SK-N-SH (cell line): Measurements from ENCODE around the gene UTP11. TPM values are rescaled to one million over a fixed set of nuclear protein-coding genes. Genes with fewer than 3 reads are reported as not detected.

ENCODE experiments used
- CTCF ChIA-PET: fragments of 300-600, 350-600 bp; formaldehyde crosslinking; extraction: SDS; loops from one replicate; lab custom pipeline; 2021; lab: Yijun Ruan, JAX
- POLR2A ChIA-PET: fragments of 350-600 bp; sonication (Branson Sonifier 250); formaldehyde crosslinking; extraction: SDS; loops from one replicate; lab custom pipeline; 2020; ENCODE audit warnings: antibody characterized with exemption, inconsistent platforms; lab: Yijun Ruan, JAX
- DNase-seq: peaks from one replicate; pipeline ENCODE4 v3.0.0; 2012
- H2AFZ ChIP-seq: fragments of 200-600 bp; sonication (generic); 2 replicates; pipeline ENCODE4 v1.8.1; 2016; ENCODE audit warnings: antibody characterized with exemption, mild to moderate bottlenecking, low read depth
- H3F3A ChIP-seq: fragments of 200-600 bp; sonication (generic); replicated peaks from 2 replicates; pipeline ENCODE3; 2016; ENCODE audit warnings: antibody characterized with exemption, mild to moderate bottlenecking; ENCODE audit not compliant: insufficient read depth
- H3K27ac ChIP-seq, 2 experiments: fragments of 200-500 bp in 1 of 2; fragments of 200-600 bp in 1 of 2; sonication (Bioruptor generic) in 1 of 2; sonication (generic), shearing (Covaris generic) in 1 of 2; 2 replicates each; pipeline versions ENCODE4 v1.5.1 to v1.6.1; 2014 to 2016; ENCODE audit warnings: low read depth in 2 of 2, inconsistent platforms in 1 of 2, low read length in 1 of 2, mild to moderate bottlenecking in 1 of 2, mixed read lengths in 1 of 2
- H3K27me3 ChIP-seq: fragments of 200-600 bp; sonication (generic), shearing (Covaris generic); 2 replicates; pipeline ENCODE4 v1.6.1; 2016; ENCODE audit warnings: mixed run types; ENCODE audit not compliant: insufficient read depth
- H3K36me3 ChIP-seq, 2 experiments: fragments of 200-500 bp in 1 of 2; fragments of 200-600 bp in 1 of 2; sonication (Bioruptor generic) in 1 of 2; sonication (generic) in 1 of 2; replicated peaks in 1 of 2; 2 replicates each; pipeline versions ENCODE3 to v1.5.1; 2014 to 2016; ENCODE audit warnings: low read length in 1 of 2, mild to moderate bottlenecking in 1 of 2; ENCODE audit not compliant: insufficient read depth in 2 of 2, control insufficient read depth in 1 of 2
- H3K4me1 ChIP-seq, 2 experiments: fragments of 200-500 bp in 1 of 2; fragments of 200-600 bp in 1 of 2; sonication (Bioruptor generic) in 1 of 2; sonication (generic), shearing (Covaris generic) in 1 of 2; 2 replicates each; pipeline versions ENCODE4 v1.5.1 to v1.6.1; 2014 to 2016; ENCODE audit warnings: low read depth in 1 of 2, low read length in 1 of 2, mixed run types in 1 of 2; ENCODE audit not compliant: insufficient read depth in 2 of 2, control insufficient read depth in 1 of 2
- H3K4me2 ChIP-seq: fragments of 200-600 bp; sonication (generic), shearing (Covaris generic); 2 replicates; pipeline ENCODE4 v1.6.1; 2017; ENCODE audit warnings: mixed run types
- H3K4me3 ChIP-seq, 2 experiments: fragments of 200-500 bp in 1 of 2; fragments of 200-600 bp in 1 of 2; sonication (Bioruptor generic) in 1 of 2; sonication (generic), shearing (Covaris generic) in 1 of 2; 2 replicates each; pipeline versions ENCODE4 v1.5.1 to v1.8.1; 2014 to 2016; ENCODE audit warnings: low read depth in 2 of 2, inconsistent platforms in 1 of 2, low read length in 1 of 2, mild to moderate bottlenecking in 1 of 2, mixed read lengths in 1 of 2, moderate library complexity in 1 of 2
- H3K79me2 ChIP-seq: fragments of 200-600 bp; sonication (generic); 2 replicates; pipeline ENCODE4 v1.8.1; 2017; ENCODE audit warnings: mild to moderate bottlenecking; ENCODE audit not compliant: insufficient read depth
- H3K9ac ChIP-seq: fragments of 200-600 bp; sonication (generic); 2 replicates; pipeline ENCODE4 v1.6.1; 2017; ENCODE audit warnings: mixed run types
- H3K9me2 ChIP-seq: fragments of 200-600 bp; sonication (generic); 2 replicates; pipeline ENCODE4 v1.6.1; 2017; ENCODE audit warnings: mixed run types
- H3K9me3 ChIP-seq: fragments of 200-600 bp; sonication (generic); 2 replicates; pipeline ENCODE4 v1.6.1; 2017; ENCODE audit warnings: mixed run types, mild to moderate bottlenecking, moderate library complexity
- H4K20me1 ChIP-seq: fragments of 200-600 bp; sonication (generic); 2 replicates; pipeline ENCODE4 v1.6.1; 2017; ENCODE audit warnings: mild to moderate bottlenecking, mixed run types; ENCODE audit not compliant: insufficient read depth
- ELF1 ChIP-seq: IDR thresholded peaks from 2 replicates; pipeline ENCODE4 v1.4.0; 2012
- EZH2phosphoT487 ChIP-seq: fragments of 200-600 bp; sonication (generic); IDR thresholded peaks from 2 replicates; pipeline ENCODE4 v1.6.1; 2017; ENCODE audit warnings: low read depth, mixed run types, mild to moderate bottlenecking, antibody characterized with exemption, moderate library complexity, borderline replicate concordance
- GABPA ChIP-seq: IDR thresholded peaks from 2 replicates; pipeline ENCODE4 v1.4.0; 2012; ENCODE audit warnings: low read depth, mild to moderate bottlenecking
- MXI1 ChIP-seq: IDR thresholded peaks from 2 replicates; pipeline ENCODE4 v1.6.1; 2012; ENCODE audit warnings: mild to moderate bottlenecking, low read depth, low read length, improper control_type of control experiment
- NFIC ChIP-seq: IDR thresholded peaks from 2 replicates; pipeline ENCODE4 v1.4.0; 2012; ENCODE audit warnings: borderline replicate concordance
- RAD21 ChIP-seq: IDR thresholded peaks from 2 replicates; pipeline ENCODE4 v1.6.1; 2012; ENCODE audit warnings: mild to moderate bottlenecking, low read length
- WGBS: methylation state at CpG from one replicate; pipeline ENCODE4 v1.1.6; 2017; ENCODE audit warnings: low lambda C conversion rate; 5-methylcytosine and 5-hydroxymethylcytosine counted together
- polyA plus RNA-seq, 3 experiments: library from polyadenylated mRNA; depleted of rRNA; stranded (reverse); fragments of >200 nt; gene quantifications; 2 replicates each; pipeline ENCODE4 v1.2.3, GENCODE V29; 2012
- TF ChIP-seq, protein P1 (sequence below): fragments of 150-350 bp; IDR thresholded peaks from 2 replicates; pipeline ENCODE4 v1.6.1; 2016; ENCODE audit warnings: mild to moderate bottlenecking, low read depth, low read length
- TF ChIP-seq, protein P2 (sequence below): IDR thresholded peaks from 2 replicates; pipeline ENCODE4 v1.4.0; 2012; ENCODE audit warnings: low read depth
- TF ChIP-seq, protein P3 (sequence below): IDR thresholded peaks from 2 replicates; pipeline ENCODE4; 2012

Gene UTP11
- polyA plus RNA-seq, 1 of the 3 experiments (the other 2 are of a cell fraction), result 26.8 TPM

DNA sequence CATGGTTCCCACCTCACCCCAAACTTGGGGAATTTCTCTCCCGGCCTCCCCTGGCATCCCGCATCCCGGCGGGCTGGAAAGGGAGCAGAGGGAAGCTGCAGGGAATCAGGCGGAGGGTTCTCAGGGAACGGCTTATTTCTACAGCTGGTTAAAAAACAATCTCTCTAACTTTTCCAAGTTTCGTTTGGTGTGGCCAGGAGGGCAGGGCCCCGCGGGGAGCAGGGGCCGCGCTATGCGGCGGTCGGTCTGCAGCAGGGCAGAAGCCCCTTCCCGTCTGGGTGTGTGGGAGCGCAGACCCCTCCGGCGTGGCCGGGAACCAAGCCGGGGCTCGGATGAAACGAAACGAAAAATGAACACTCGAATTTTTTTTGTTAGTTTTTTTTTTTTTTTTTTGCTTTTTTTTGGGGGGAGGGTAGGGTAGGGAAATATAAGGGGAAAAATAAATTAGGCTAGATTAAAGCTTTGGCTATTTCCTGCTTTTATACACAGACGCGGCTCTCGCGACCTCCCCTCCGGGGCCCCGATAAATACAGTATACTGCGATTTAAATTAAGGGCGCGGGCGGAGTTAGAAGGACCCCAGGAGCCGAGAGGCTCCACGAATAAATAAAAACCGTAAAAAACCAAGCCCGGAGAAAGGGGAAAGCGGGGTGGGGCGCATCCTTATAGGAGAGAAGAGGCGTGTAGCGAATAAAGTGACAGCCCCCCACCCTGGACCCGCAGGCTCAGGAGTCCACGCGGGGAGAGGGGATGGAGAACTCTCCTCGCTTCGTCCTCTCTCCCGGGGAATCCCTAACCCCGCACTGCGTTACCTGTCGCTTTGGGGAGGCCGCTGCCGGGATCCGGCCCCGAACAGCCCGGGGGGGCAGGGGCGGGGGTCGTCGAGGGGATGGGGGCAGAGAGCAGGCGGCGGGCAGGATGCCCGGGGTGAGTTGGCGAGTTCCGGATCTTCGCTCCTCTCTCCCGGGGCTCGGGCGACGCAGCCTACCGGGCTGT lies 32.0 kb downstream of the UTP11 start:
- 8% methylated on average over 52 of the region's 70 CpGs for WGBS
- peak; percentile 83 for TF ChIP-seq EZH2phosphoT487
- no peak for TF ChIP-seq MXI1
- Histone ChIP-seq H3K9me3 (no peaks in the 10 kb centered on the region), H3F3A (no peaks in the 10 kb centered on the region), H3K4me1 (no peaks in the 10 kb centered on the region; a peak in 1 of 4 replicates), H3K4me3 (peak overlapping the region in 1 of 2 experiments; percentile 39; a peak in 2 of 4 replicates), H4K20me1 (peaks cover 4% of the 10 kb centered on the region; the same call in 1 of the 2 replicates), H3K9me2 (no peaks in the 10 kb centered on the region), H3K79me2 (no peaks in the 10 kb centered on the region), H3K9ac (no peak overlapping the region), H3K27ac (no peak overlapping the region), H2AFZ (no peak overlapping the region), H3K27me3 (peaks cover 60% of the 10 kb centered on the region), H3K36me3 (no peaks in the 10 kb centered on the region), H3K4me2 (peak overlapping the region; percentile 63)
- CTCF ChIA-PET, result interaction anchor here (1.0 to 5.8 kb wide), 3 partner anchors 16 to 28 kb away, joined by 3 to 20 read pairs (median 3); no protein-coding TSS in a partner anchor
- POLR2A ChIA-PET, result no interaction called here
- no peak for DNase-seq

DNA sequence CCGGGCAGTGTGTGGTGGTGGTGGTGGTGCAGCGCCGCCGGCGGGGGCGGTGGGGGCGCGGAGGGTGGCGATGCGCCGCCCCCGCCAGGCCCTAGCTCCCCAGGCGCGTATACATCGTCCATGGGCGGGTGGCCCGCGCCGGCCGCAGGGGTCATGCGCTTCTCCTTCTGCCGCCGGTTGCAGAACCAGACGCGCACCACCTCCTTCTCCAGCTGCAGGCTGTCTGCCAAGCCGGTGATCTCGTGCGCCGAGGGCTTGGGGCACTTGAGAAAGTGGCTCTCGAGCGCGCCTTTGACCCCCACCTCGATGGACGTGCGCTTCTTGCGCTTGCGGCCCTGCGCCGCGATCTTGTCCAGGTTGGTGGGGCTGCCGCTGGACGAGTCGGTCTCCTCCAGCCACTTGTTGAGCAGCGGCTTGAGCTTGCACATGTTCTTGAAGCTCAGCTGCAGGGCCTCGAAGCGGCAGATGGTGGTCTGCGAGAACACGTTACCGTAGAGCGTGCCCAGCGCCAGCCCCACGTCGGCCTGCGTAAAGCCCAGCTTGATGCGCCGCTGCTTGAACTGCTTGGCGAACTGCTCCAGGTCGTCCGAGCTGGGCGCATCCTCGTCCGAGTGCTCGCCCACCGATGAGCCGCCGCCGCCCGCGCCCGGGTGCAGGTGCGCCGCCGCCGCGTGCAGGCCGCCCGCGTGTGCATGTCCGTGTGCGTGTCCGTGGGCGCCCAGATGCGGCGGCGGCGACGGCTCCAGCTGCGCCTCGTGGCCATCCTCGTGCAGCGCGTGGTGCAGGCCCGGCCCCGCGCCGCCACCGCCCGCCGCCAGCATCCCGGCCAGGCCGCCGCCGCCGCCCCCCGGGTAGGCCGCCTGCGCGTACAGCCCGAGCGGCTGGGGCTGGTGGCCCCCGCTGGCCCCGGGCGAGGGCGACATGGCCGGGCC lies 33.1 kb downstream of the UTP11 start:
- Histone ChIP-seq H3K27me3 (peaks cover 60% of the 10 kb centered on the region), H3K4me1 (no peaks in the 10 kb centered on the region; a peak in 1 of 4 replicates), H3K4me3 (no peak overlapping the region), H3K9me2 (no peaks in the 10 kb centered on the region), H3F3A (no peaks in the 10 kb centered on the region), H2AFZ (no peak overlapping the region), H3K79me2 (no peaks in the 10 kb centered on the region), H3K36me3 (no peaks in the 10 kb centered on the region), H4K20me1 (peaks cover 4% of the 10 kb centered on the region; the same call in 1 of the 2 replicates), H3K9ac (no peak overlapping the region), H3K27ac (no peak overlapping the region), H3K4me2 (no peak overlapping the region), H3K9me3 (no peaks in the 10 kb centered on the region)
- ChIA-PET CTCF (interaction anchor here (0.8 to 5.8 kb wide), 7 partner anchors 12 to 55 kb away, joined by 3 to 20 read pairs (median 3); no protein-coding TSS in a partner anchor), POLR2A (no interaction called here)
- DNase-seq, result peak; percentile 55
- 6% methylated on average over 20 of the region's 115 CpGs for WGBS
- peak; percentile 82; the same call in 1 of the 2 replicates for TF ChIP-seq EZH2phosphoT487
- TF ChIP-seq GABPA, result no peak

DNA sequence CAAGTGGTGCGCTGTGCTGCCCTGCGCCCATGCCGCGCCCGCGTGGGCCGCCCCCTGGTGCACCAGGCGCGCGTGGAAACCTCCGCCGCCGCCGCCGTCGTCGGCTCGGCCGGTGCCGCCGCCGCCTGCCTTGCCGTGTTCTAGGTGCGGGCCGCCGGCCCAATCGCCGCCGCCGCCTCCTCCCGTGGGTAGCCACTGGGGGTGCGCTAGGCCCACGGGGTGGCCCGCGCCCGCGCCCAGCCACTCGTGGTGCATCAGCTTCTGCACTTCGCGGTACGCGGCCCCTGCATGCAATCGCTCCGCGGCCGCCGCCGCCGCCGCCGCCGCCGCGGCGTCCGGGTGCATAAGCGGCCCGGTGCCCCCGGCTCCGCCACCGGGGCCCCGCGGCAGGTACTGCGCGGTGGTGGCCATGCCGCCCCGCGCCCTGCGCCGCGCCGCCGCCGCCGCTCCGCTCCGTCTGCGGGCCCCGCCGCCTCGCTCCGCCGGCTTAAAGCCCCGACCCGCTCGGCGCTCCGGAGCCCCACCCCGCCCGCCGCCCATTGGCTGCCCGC lies 33.9 kb downstream of the UTP11 start, which contains the start of gene POU3F1:
Gene POU3F1 (minus strand): TSS at position 461 of the 551 bp plus-strand sequence. CDS start 50 bp downstream, at position 411.
- H2AFZ ChIP-seq, result 0 out of 2 replicates have a peak within 1 kb of the TSS, but pooled peaks have one; percentile 22
- H4K20me1 ChIP-seq, result peaks cover 4% of the 10 kb centered on the region; the same call in 1 of the 2 replicates
- peak; percentile 50 for DNase-seq
- H3K9ac ChIP-seq, result no peak within 1 kb of the TSS
- peak within 1 kb of the TSS; percentile 79 for H3K4me2 ChIP-seq
- H3F3A ChIP-seq, result no peaks in the 10 kb centered on the region
- peak within 1 kb of the TSS; percentile 44 to 59 for H3K4me3 ChIP-seq
- H3K9me3 ChIP-seq, result no peaks in the 10 kb centered on the region
- H3K36me3 ChIP-seq, result no peaks in the 10 kb centered on the region
- no CpG with 5 or more reads among the region's 92 CpGs for WGBS
- H3K4me1 ChIP-seq, result no peaks in the 10 kb centered on the region; a peak in 1 of 4 replicates
- TF ChIP-seq RAD21 (no peak), ELF1 (no peak), NFIC (no peak)
- TF ChIP-seq, protein P1, sequence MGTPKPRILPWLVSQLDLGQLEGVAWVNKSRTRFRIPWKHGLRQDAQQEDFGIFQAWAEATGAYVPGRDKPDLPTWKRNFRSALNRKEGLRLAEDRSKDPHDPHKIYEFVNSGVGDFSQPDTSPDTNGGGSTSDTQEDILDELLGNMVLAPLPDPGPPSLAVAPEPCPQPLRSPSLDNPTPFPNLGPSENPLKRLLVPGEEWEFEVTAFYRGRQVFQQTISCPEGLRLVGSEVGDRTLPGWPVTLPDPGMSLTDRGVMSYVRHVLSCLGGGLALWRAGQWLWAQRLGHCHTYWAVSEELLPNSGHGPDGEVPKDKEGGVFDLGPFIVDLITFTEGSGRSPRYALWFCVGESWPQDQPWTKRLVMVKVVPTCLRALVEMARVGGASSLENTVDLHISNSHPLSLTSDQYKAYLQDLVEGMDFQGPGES, result no peak
- TF ChIP-seq, protein P2, sequence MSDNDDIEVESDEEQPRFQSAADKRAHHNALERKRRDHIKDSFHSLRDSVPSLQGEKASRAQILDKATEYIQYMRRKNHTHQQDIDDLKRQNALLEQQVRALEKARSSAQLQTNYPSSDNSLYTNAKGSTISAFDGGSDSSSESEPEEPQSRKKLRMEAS, result no peak
- TF ChIP-seq, protein P3, sequence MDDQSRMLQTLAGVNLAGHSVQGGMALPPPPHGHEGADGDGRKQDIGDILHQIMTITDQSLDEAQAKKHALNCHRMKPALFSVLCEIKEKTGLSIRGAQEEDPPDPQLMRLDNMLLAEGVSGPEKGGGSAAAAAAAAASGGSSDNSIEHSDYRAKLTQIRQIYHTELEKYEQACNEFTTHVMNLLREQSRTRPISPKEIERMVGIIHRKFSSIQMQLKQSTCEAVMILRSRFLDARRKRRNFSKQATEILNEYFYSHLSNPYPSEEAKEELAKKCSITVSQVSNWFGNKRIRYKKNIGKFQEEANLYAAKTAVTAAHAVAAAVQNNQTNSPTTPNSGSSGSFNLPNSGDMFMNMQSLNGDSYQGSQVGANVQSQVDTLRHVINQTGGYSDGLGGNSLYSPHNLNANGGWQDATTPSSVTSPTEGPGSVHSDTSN, result no peak
- H3K79me2 ChIP-seq, result no peaks in the 10 kb centered on the region
- POLR2A ChIA-PET, result no interaction called here
- H3K27ac ChIP-seq, result no peak within 1 kb of the TSS
- no peaks in the 10 kb centered on the region for H3K9me2 ChIP-seq
- CTCF ChIA-PET, result interaction anchor here (0.7 to 5.8 kb wide), 10 partner anchors 9 to 56 kb away, joined by 3 to 20 read pairs (median 3); no protein-coding TSS in a partner anchor
- H3K27me3 ChIP-seq, result peaks cover 60% of the 10 kb centered on the region
